HG02642 (cell line): ENCODE measurements around the gene PLXND1.

Experiments
- ATAC-seq: cut with Tn5 transposase; IDR thresholded peaks from one replicate; pipeline ENCODE4 v1.9.1; 2021; ENCODE audit warnings: mild to moderate bottlenecking; ENCODE audit not compliant: unreplicated experiment, poor library complexity

Gene PLXND1

GRCh38 chr3:129571605-129572547 lies 34.6 kb downstream of the PLXND1 start:
- ATAC-seq: no peak

- ATAC-seq: no peak
Measured at GRCh38 chr3:129569856-129570255, 36.6 kb downstream of the PLXND1 start.

- ATAC-seq: no peak
Measured at GRCh38 chr3:129567939-129568338, 38.5 kb downstream of the PLXND1 start.

- no peak for ATAC-seq
Measured at GRCh38 chr3:129567176-129567705, 39.2 kb downstream of the PLXND1 start.

- no peak for ATAC-seq
Measured at GRCh38 chr3:129565902-129566301, 40.6 kb downstream of the PLXND1 start.

- ATAC-seq: no peak
Measured at GRCh38 chr3:129564981-129565644, 41.4 kb downstream of the PLXND1 start.

GRCh38 chr3:129563850-129564535 lies 42.5 kb downstream of the PLXND1 start:
- ATAC-seq: no peak

GRCh38 chr3:129563332-129563731 lies 43.1 kb downstream of the PLXND1 start:
- no peak for ATAC-seq

- ATAC-seq: no peak
Measured at GRCh38 chr3:129562803-129563202, 43.7 kb downstream of the PLXND1 start.

GRCh38 chr3:129561619-129562248 lies 44.7 kb downstream of the PLXND1 start:
- ATAC-seq: no peak

GRCh38 chr3:129560911-129561594 lies 45.4 kb downstream of the PLXND1 start:
- ATAC-seq: no peak

GRCh38 chr3:129560269-129560787 lies 46.1 kb downstream of the PLXND1 start:
- ATAC-seq: no peak

GRCh38 chr3:129559565-129560079 lies 46.9 kb downstream of the PLXND1 start:
- ATAC-seq: no peak

- ATAC-seq: no peak
Measured at GRCh38 chr3:129558772-129559564, 47.5 kb downstream of the PLXND1 start.

- no peak for ATAC-seq
Measured at GRCh38 chr3:129558081-129558771, 48.2 kb downstream of the PLXND1 start.

- no peak for ATAC-seq
Measured at GRCh38 chr3:129557548-129557894, 49.0 kb downstream of the PLXND1 start.

GRCh38 chr3:129556890-129557547 lies 49.5 kb downstream of the PLXND1 start:
- no peak for ATAC-seq

- ATAC-seq: no peak
Measured at GRCh38 chr3:129556358-129556695, 50.1 kb downstream of the PLXND1 start.
